ENCODE results near the gene NRXN3.

Gene NRXN3

GRCh38 chr14:78440356-78440894 is 270.3 kb downstream of the NRXN3 start:
- no peak for TF ChIP-seq CTCF (IDR thresholded peaks at IDR 0.05; ENCODE audit: low read depth, low read length, missing control alignments)
- no peak for DNase-seq (ENCODE audit: low read depth)
- no peak overlapping the region for H3K4me3 ChIP-seq (ENCODE audit: low read depth, low read length)

- DNase-seq (ENCODE audit: low read depth): no peak
- H3K4me3 ChIP-seq (ENCODE audit: low read depth, low read length): no peak overlapping the region
- no peak for TF ChIP-seq CTCF (IDR thresholded peaks at IDR 0.05; ENCODE audit: low read depth, low read length, missing control alignments)
Observed at GRCh38 chr14:78443834-78444233, 273.7 kb downstream of the NRXN3 start.

GRCh38 chr14:78445275-78445674 is 275.1 kb downstream of the NRXN3 start:
- no peak overlapping the region for H3K4me3 ChIP-seq (ENCODE audit: low read depth, low read length)
- TF ChIP-seq CTCF (IDR thresholded peaks at IDR 0.05; ENCODE audit: low read depth, low read length, missing control alignments): no peak
- no peak for DNase-seq (ENCODE audit: low read depth)

GRCh38 chr14:78446807-78447206 is 276.6 kb downstream of the NRXN3 start:
- DNase-seq (ENCODE audit: low read depth): no peak
- no peak overlapping the region for H3K4me3 ChIP-seq (ENCODE audit: low read depth, low read length)

GRCh38 chr14:78448164-78449094 is 278.3 kb downstream of the NRXN3 start:
- DNase-seq (ENCODE audit: low read depth): peak; percentile 26
- H3K4me3 ChIP-seq (ENCODE audit: low read depth, low read length): no peak overlapping the region
- peak; percentile 77 for TF ChIP-seq CTCF (IDR thresholded peaks at IDR 0.05; ENCODE audit: low read depth, low read length, missing control alignments)

More at GRCh38 chr14:78446807-78447206, 276.6 kb downstream of the NRXN3 start:
- TF ChIP-seq CTCF (IDR thresholded peaks at IDR 0.05; ENCODE audit: low read depth, low read length, missing control alignments): no peak

GRCh38 chr14:78450669-78451318 is 280.6 kb downstream of the NRXN3 start:
- no peak for TF ChIP-seq CTCF (IDR thresholded peaks at IDR 0.05; ENCODE audit: low read depth, low read length, missing control alignments)
- H3K4me3 ChIP-seq (ENCODE audit: low read depth, low read length): no peak overlapping the region
- DNase-seq (ENCODE audit: low read depth): no peak
